GM10266 (cell line): ENCODE measurements around the gene BCL2A1.
A peak's percentile ranks its signal among the peaks of the same experiment; 100 is the strongest.

Experiments used
- DNase-seq: peaks from one replicate; pipeline ENCODE4 v3.0.0; 2012; ENCODE audit errors: extremely low spot score
- TF ChIP-seq, protein P1 (sequence below): IDR thresholded peaks from 2 replicates; pipeline ENCODE4 v1.5.1; 2012; ENCODE audit warnings: mild to moderate bottlenecking, low read depth; ENCODE audit not compliant: control insufficient read depth, insufficient read depth; ENCODE audit errors: missing control alignments

Gene BCL2A1

DNA sequence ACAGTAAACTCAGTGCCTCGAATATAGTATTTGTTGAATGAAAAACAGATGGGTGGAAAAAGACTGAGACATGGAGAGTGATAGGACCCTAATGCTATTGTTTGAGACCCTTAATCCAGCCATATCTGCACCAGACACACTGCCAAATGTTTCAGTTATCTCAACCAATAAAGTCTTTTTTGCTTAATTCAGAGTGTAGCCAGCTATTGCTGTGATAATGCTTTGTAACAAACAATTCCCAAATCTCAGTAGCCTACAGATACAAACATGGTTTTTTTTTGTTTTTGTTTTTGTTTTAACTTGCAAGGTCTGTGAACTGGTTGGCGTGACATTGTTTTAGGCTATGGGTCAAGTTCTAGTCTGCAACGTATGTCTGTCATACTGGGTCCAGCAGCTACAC lies 17.0 kb upstream of the BCL2A1 start:
- no peak for DNase-seq
- TF ChIP-seq, protein P1, sequence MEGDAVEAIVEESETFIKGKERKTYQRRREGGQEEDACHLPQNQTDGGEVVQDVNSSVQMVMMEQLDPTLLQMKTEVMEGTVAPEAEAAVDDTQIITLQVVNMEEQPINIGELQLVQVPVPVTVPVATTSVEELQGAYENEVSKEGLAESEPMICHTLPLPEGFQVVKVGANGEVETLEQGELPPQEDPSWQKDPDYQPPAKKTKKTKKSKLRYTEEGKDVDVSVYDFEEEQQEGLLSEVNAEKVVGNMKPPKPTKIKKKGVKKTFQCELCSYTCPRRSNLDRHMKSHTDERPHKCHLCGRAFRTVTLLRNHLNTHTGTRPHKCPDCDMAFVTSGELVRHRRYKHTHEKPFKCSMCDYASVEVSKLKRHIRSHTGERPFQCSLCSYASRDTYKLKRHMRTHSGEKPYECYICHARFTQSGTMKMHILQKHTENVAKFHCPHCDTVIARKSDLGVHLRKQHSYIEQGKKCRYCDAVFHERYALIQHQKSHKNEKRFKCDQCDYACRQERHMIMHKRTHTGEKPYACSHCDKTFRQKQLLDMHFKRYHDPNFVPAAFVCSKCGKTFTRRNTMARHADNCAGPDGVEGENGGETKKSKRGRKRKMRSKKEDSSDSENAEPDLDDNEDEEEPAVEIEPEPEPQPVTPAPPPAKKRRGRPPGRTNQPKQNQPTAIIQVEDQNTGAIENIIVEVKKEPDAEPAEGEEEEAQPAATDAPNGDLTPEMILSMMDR = no peak

DNA sequence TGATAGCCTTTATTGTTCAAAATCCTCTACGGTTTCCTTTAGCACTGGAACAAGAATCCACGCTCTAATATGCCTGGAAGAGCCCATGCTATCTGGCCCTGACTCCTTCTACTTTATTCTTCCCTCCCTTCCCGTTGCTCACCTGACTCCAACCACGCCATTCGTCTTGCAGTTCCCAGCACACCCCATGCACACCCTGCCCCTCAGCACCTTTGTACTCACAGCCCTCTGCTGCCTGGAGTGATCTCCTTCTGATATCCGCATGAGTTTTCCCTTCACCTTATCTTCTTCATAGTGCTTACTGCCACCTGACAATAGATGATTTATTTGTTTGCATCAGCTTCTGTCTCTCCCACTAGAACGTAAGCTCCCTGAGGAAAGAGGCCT lies 16.6 kb upstream of the BCL2A1 start:
- no peak for DNase-seq
- TF ChIP-seq, protein P1 = no peak

DNA sequence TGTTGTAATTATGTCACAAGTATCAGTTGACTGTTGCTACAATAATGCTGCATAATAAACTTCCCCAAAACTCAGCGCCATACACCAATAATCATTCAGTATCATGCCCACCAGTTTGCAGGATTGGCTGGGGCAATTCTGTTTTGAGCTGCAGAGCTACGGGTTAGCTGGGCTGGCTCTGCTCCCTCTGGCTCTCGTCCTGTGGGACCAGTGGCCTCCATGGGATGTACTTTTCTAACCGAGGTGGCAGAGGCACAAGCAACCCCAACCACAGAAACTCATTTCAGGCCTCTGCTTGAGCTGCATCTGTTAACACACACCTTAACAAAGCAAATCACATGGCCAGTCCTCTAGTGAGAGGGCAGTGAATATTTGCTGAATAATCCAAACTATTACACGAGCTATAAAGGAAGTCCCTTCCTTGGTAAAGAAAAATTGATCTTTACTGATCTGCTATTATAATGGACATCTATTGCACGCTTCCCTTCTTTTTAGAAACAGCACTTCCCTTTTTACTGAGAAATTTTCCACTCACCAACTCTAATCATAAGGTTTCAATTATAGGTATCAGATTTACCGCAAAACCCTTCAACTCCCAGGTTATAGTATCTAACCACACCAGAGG lies 10.9 kb upstream of the BCL2A1 start:
- TF ChIP-seq, protein P1 = no peak
- DNase-seq = peak; percentile 31

DNA sequence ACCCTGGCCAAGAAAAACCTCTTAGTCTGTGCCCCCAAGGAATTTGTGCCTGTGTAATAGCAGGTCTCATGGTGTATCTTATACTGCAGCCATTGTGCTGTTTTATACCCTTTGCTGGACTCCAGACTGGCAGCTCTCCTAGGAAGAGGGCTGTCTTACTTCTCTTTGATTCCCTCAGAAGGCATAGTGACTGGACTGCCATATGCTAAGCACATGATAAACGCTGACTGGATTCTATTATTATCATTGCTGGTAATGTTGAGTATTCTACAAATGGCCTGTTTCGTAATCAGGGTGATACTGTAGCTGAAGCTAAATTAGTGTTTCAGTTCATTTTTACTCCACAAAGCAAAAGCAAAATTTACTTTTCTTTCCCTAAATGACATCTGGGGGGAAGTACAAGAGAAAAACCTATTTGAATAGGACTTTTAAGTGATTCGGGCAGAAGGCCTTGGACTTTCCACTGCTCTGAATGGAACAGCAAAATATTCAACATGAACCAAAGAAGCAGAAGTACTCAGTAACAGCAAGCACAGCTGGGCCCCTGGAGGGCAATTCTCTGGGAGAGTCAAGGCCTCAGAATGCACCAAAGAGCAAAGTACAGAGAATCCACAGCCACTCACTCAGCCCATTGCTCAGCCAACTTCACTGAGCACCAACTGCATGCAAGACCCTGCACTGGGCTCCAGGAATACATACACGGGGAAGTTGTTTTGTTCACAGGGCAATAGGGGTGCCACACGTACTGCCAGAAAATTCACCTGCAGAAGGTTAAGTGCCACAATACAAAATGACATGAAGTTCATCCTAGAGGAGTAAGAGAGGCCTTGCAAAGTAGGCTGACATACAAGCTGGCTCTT lies 7.9 kb upstream of the BCL2A1 start:
- TF ChIP-seq, protein P1 = no peak
- DNase-seq = peak; percentile 61

DNA sequence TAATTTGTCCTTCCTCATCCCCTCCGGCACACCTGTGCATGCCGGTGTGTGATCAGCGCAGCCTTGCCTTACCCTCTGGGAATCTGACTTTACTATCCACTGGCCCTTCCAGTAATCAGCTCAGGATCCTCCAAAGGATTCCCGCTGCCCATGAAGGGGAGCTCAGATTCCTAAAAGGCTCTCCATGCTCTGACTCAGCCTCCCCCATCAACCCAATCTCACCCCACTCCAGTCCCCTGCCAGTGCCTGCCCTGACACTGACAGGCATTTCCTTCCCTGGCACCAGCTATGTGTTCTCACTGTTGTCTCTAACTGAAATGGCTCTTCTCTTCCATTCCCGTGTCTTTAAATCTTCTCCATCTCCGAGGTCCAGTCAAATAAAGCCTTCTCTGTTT lies 7.3 kb upstream of the BCL2A1 start:
- DNase-seq = no peak
- TF ChIP-seq, protein P1 = no peak

DNA sequence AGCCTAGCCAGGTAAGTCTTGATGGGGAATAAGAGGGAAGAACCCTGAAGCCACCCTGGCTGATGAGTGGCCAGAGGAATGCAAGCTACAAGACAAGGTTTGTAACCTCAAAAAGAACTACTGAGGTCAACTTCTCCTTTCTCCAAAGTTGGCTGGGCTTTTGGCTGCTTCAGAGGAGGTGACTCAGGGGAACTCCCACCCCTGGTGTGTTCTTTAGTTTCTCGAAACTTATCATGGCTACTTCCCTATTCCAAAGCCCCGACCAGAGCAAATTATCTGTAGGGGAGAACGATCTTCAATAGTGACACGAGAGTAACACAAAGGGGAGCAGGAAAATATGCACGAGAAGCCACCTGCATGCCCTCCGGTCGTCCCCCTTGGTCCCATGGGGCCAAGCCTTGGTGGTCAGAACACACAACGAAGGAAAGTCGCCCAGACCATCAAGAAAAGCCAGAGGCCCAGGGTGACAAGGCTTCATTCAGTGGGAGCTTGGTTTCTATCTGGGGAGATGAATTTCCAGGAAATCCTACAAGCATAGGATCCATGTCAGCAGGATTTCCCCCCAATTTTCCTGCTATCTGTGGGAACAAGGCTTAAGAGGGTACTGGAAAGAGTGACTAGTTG lies 6.5 kb upstream of the BCL2A1 start:
- peak; percentile 49 for DNase-seq
- TF ChIP-seq, protein P1 = no peak

DNA sequence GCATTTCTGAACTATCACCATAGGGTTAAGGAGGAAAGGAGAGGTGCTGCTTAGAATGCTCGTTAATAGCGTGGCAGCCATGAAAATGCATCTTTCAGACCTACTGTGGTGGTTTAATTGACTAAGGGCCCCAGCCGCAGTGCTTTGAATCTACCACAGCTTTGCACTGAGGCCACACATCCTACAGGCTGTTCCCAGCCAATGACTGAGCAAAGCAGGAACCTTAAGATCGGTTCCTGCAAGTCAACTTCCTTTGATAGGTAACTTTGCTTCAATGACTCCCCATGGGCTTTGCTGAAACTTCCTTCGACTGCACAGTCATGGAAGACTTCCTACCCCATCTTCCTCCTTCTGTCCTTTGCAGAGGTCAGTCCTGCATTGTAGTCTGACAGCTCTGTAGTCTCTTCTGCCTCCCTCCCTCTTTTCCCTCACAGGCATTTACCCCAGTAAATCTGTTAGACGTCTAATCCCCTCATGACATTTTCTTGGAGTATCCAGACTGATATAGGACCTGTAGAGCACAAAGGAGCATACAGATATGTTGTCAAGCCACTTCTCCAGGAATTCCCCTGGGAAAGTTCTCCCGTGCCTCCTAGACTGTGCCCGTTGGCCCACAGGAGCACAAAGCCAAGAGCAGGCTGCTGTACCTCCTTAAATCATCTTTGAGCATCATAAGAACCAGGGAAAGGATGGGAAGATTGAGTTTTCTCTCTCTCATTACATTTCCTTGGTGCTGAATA lies 2.6 kb upstream of the BCL2A1 start:
- no peak for DNase-seq
- TF ChIP-seq, protein P1 = no peak
